Neural crest cell (in vitro differentiated cells): ENCODE data around the gene NKX6-2. TPM values are rescaled to one million over a fixed set of nuclear protein-coding genes. Genes with fewer than 3 reads are reported as not detected.

Experiments used
- DNase-seq: peaks from one replicate; pipeline ENCODE4 v3.0.0; 2021; ENCODE audit warnings: low read depth, mixed read lengths, low spot score
- H3K27ac Mint-ChIP-seq: one replicate; pipeline ENCODE4 v1.8.0; 2021; ENCODE audit warnings: mild to moderate bottlenecking, mixed read lengths; ENCODE audit not compliant: unreplicated experiment
- H3K27me3 Mint-ChIP-seq: 2 replicates; pipeline ENCODE4 v1.8.0; 2021; ENCODE audit warnings: low read depth, mild to moderate bottlenecking, mixed read lengths
- H3K36me3 Mint-ChIP-seq: 2 replicates; pipeline ENCODE4 v1.8.0; 2021; ENCODE audit warnings: low read depth, mild to moderate bottlenecking, mixed read lengths
- H3K4me1 Mint-ChIP-seq: 2 replicates; pipeline ENCODE4 v1.8.0; 2021; ENCODE audit warnings: mixed read lengths
- H3K4me3 Mint-ChIP-seq: one replicate; pipeline ENCODE4 v1.8.0; 2021; ENCODE audit warnings: mild to moderate bottlenecking, mixed read lengths
- H3K9me3 Mint-ChIP-seq: 2 replicates; pipeline ENCODE4 v1.8.0; 2021; ENCODE audit warnings: mixed read lengths
- total RNA-seq: library from RNA; stranded (reverse); gene quantifications from 2 replicates; pipeline ENCODE4 v1.2.1, GENCODE V29; 2021
- TF ChIP-seq, protein P1 (sequence below): fragments of 200-600 bp; sonication (generic); conservative IDR thresholded peaks from 2 replicates; pipeline ENCODE4 v1.5.0; 2021; ENCODE audit warnings: antibody characterized with exemption, mild to moderate bottlenecking

NKX6-2 gene
- total RNA-seq, 1 donor from 2014 or later = not detected

DNA sequence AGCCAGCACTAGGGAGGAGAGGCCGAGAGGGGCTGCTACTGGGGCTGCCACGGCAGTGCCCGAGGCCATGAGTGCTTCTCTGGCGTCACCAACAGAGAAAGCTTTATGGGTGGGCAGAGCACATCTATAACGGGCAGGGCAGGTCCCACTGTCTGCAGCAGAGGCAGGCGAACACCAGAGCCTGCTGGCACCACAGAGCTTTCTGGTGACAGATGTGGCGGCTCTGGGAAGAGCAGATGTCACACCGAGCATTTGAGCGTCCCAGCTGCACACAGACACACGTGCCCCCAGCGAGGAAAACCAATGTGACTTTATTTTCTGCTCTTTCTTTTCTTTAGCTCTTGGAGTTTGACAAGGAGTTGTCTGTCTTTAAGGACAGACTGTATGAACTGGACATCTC is 20.5 kb downstream of the NKX6-2 start:
- Mint-ChIP-seq H3K4me3 (no peak overlapping the region), H3K27ac (no peak overlapping the region), H3K27me3 (peaks cover 14% of the 10 kb centered on the region)

DNA sequence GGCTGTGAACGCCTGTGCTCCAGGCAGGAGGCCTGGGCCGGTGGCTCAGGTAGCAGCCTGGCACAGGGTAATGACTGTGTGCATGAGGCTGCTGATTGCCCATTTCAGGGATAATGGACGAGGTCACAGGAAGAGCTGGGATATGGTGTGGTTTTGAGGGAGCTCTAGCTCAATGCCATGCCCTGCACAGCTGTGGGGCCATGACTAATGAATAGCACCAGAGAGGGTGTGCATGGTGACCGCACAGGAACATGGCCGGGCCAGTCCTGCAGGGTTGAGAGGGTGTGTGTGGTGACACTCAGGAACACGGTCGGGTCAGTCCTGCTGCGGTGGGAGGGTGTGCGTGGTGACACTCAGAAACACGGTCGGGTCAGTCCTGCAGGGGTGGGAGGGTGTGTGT is 21.8 kb downstream of the NKX6-2 start:
- H3K27ac Mint-ChIP-seq = peak overlapping the region; percentile 57
- no peak overlapping the region for H3K4me3 Mint-ChIP-seq
- H3K9me3 Mint-ChIP-seq = peaks cover 2% of the 10 kb centered on the region
- no peak for DNase-seq
- H3K36me3 Mint-ChIP-seq = peaks cover 22% of the 10 kb centered on the region
- TF ChIP-seq, protein P1, sequence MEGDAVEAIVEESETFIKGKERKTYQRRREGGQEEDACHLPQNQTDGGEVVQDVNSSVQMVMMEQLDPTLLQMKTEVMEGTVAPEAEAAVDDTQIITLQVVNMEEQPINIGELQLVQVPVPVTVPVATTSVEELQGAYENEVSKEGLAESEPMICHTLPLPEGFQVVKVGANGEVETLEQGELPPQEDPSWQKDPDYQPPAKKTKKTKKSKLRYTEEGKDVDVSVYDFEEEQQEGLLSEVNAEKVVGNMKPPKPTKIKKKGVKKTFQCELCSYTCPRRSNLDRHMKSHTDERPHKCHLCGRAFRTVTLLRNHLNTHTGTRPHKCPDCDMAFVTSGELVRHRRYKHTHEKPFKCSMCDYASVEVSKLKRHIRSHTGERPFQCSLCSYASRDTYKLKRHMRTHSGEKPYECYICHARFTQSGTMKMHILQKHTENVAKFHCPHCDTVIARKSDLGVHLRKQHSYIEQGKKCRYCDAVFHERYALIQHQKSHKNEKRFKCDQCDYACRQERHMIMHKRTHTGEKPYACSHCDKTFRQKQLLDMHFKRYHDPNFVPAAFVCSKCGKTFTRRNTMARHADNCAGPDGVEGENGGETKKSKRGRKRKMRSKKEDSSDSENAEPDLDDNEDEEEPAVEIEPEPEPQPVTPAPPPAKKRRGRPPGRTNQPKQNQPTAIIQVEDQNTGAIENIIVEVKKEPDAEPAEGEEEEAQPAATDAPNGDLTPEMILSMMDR = no peak
- no peaks in the 10 kb centered on the region for H3K4me1 Mint-ChIP-seq
- peaks cover 14% of the 10 kb centered on the region for H3K27me3 Mint-ChIP-seq

More for the DNA sequence above, 20.5 kb downstream of the NKX6-2 start:
- TF ChIP-seq, protein P1 = no peak
- H3K36me3 Mint-ChIP-seq = peaks cover 24% of the 10 kb centered on the region
- H3K4me1 Mint-ChIP-seq = no peaks in the 10 kb centered on the region
- no peak for DNase-seq
- peaks cover 2% of the 10 kb centered on the region for H3K9me3 Mint-ChIP-seq

DNA sequence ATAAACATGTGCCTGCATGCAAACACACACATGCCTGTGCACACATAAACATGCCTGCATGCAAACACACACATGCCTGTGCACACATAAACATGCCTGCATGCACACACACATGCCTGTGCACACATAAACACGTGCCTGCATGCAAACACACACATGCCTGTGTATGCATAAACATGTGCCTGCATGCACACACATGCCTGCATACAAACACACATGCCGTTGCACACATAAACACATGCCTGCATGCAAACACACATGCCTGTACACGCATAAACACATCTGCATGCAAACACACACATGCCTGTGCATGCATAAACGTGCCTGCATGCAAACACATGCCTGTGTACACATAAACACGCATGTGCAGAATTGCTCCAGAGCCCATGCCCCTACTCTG is 22.4 kb downstream of the NKX6-2 start:
- H3K27me3 Mint-ChIP-seq = peaks cover 11% of the 10 kb centered on the region
- H3K4me3 Mint-ChIP-seq = no peak overlapping the region
- no peak for DNase-seq
- no peak overlapping the region for H3K27ac Mint-ChIP-seq
- H3K9me3 Mint-ChIP-seq = peaks cover 2% of the 10 kb centered on the region
- TF ChIP-seq, protein P1 = no peak
- H3K36me3 Mint-ChIP-seq = peaks cover 19% of the 10 kb centered on the region
- H3K4me1 Mint-ChIP-seq = no peaks in the 10 kb centered on the region

DNA sequence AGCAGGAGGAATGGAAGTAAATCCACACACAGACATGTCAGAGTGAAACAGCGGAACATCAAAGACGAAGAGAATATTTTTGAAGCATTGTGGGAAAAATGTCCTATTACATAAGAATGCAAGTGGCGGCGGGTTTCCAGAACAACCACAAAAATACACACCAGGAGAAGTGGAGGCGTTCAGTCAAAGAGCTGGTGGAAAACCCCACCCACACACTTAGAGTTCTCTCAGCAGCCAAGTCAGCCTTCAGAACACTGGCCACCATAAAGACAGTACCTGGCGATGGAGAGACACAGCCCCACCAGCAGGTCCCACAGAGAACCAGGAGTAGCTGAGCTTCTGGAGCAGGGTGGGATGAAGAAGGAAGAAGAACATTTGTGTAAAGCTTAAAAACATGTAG is 23.7 kb downstream of the NKX6-2 start:
- peaks cover 17% of the 10 kb centered on the region for H3K36me3 Mint-ChIP-seq
- TF ChIP-seq, protein P1 = no peak
- no peak overlapping the region for H3K4me3 Mint-ChIP-seq
- no peak overlapping the region for H3K27ac Mint-ChIP-seq
- H3K4me1 Mint-ChIP-seq = no peaks in the 10 kb centered on the region
- DNase-seq = no peak
- peaks cover 11% of the 10 kb centered on the region for H3K27me3 Mint-ChIP-seq
- H3K9me3 Mint-ChIP-seq = peaks cover 2% of the 10 kb centered on the region

DNA sequence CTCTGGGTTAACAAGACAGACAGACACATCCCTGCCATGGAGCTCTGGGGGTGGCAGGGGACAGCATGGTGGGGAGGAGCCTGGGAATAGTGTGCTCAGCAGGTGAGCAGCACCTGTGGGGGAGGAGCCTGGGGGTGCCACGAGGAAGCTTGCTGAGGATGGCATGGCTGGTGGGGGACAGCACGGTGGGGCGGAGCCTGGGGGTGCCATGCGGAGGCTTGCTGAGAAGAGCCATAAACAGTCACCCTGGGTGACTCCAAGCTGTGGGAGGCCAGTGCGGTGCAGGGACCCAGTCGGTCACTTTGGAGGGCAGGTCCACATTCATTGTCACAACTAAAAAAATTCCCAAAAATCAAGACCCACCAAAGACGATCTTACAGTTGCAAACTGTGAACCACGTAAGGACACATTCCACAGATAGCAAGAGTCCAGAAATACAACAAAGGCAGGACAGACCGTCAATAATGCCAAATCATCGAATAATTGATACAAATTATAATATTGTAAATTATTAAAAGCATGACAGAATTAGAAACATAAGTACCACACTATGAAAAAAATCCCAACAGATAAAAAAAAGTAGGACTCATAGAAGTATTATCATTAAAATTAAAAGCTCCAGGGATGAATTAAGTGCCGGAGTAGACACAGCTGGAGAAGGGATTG is 24.4 kb downstream of the NKX6-2 start:
- TF ChIP-seq, protein P1 = no peak
- Mint-ChIP-seq H3K4me1 (no peaks in the 10 kb centered on the region), H3K9me3 (peaks cover 2% of the 10 kb centered on the region), H3K27ac (no peak overlapping the region), H3K36me3 (peaks cover 21% of the 10 kb centered on the region), H3K4me3 (no peak overlapping the region), H3K27me3 (peaks cover 10% of the 10 kb centered on the region)
- DNase-seq = no peak
